AG08396 (cell line): Measurements from ENCODE around the gene HYLS1.

ENCODE experiments used
- DNase-seq: peaks from one replicate; pipeline ENCODE4 v3.0.0; 2012; ENCODE audit warnings: low spot score, mixed read lengths

HYLS1 gene

GRCh38 chr11:125934473-125934872 is 47.0 kb downstream of the HYLS1 start:
- no peak for DNase-seq

- DNase-seq, result no peak
These were observed 47.6 kb downstream of the HYLS1 start for GRCh38 chr11:125935056-125935455.

DNA sequence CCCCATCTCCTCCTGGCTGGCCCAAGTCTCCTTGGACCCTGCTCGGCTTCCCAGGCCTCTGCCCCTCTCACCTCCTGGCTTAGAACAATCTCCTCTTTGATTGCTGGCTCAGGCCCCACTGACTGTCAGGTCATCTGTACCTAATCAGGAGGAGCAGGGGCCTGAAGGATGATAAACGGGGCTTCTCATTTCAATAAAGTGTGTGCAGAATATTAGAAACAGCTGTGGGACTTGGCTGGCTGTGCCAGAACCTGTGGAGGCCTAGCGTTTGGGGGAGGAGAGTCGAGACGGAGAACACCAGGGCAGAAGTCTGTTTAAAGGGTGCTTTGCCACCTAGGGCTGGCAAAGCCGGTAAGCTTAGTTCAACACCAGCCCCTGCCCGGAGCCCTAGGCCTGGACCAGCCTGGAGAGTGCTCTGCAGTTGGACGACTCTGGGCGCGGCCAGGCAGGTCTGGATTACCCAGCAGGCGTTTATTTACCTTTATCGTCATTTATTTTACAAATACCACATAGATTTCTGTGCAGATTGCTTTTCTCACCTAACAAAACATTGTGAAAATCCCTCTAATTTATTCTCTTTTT is 48.2 kb downstream of the HYLS1 start:
- no peak for DNase-seq

DNA sequence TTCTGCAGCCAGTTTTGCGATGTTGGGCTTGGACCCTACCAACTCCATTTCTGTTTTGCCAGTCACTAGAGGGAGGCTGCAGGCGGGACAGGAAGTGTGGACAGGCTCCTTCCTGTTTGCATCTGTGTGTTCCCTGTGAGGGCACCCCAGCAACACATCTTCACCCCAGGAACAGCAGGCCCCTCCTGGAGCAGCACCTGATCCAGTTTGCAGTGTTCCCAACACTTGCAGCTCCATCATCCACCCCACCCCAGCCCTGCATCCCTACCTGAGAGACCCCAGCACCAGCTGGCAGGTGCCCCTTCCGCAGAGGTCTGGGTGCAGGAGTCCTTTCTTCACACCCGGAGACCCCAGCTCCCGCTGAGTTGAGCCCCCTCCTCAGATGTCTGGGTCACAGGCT is 51.0 kb downstream of the HYLS1 start:
- DNase-seq, result no peak

- no peak for DNase-seq
These were observed 51.6 kb downstream of the HYLS1 start for GRCh38 chr11:125939081-125939521.

DNA sequence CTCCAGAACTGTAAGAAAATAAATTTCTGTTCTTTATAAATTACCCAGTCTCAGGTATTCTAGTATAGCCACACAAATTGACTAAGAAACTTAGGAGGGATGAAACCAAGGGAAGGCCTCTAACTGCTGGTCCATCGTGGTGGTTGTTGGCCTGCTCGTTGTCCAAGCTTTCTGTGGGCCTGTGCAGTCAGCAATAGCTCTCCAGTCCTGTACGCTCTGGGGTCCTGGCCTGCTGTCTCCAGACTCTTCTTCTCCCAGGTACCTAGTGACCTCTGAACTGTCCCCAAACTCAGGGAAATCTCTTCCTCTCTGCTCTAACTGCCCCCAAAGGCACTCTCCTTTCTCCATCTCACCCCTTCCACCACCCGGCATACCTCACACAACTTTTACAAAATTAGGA is 52.7 kb downstream of the HYLS1 start:
- DNase-seq, result no peak

DNA sequence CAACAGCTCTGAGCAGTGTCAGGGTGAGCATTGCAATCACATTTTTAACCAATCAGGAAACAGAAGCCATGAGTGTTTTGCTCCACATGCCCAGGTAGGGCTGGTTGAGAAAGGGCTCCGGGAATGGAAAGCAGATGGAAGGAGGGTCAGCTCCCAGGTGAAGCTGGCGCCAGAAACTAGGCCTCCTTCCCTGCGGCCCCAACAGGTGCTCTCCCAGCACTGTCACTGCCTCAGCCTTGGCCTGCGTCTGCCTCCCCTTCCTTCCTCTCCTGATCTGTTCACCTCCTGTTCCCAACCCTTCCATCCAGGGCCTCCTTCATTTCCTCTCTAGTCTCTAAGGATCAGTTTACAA is 53.8 kb downstream of the HYLS1 start:
- DNase-seq, result no peak

DNA sequence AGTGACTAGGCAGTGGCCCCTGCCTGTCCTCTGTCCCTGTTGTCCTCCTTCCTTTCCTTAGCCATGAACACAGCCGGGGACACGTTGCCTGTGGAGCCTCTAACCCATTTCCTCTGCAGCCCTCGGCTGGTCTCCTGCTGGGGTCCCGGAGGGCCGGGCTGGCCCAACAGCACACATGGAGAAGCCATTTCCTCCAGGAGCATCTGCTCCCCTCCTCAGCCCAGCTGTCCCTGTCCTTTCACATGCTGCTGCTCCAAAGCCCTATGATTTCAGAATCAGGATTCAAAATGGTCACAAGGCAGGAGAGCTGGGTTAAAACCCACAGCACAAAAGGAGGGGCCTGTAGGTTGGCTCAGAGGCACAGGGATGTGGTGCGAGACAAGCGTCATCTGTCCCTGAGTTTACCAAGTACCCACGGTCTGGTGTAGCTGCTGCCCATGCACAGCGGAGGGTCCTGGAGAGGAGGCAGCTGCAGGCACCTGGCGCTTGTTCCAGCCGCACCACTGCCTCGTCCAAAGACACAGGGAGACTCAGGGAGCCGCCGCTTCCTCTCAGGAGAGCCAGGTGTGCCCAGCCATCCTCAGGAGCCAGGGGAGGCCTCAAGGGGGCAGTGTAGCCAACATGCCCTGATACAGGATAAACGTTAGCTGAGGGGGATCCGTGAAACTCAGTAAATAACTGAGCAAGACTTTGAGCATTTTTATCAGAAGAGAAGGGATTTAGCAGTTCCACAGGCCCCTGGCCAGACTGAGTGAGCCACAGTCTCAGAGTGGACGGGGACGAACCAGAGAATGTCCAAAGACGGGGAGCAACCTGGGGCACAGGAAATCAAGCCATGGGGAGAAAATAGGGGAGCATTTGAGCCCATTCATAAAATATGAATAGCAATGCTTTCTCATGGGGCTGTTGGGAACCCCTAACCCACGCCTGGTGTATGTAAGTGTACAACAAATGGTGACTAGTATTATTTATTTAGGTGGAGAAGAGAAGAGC is 54.4 kb downstream of the HYLS1 start:
- DNase-seq, result peak; percentile 56

- DNase-seq, result no peak
These were observed 55.4 kb downstream of the HYLS1 start for GRCh38 chr11:125942771-125943428.

- DNase-seq, result no peak
These were observed 56.3 kb downstream of the HYLS1 start for GRCh38 chr11:125943661-125944349.

GRCh38 chr11:125944350-125945010 is 57.0 kb downstream of the HYLS1 start:
- DNase-seq, result no peak

GRCh38 chr11:125945011-125945796 is 57.7 kb downstream of the HYLS1 start:
- no peak for DNase-seq

DNA sequence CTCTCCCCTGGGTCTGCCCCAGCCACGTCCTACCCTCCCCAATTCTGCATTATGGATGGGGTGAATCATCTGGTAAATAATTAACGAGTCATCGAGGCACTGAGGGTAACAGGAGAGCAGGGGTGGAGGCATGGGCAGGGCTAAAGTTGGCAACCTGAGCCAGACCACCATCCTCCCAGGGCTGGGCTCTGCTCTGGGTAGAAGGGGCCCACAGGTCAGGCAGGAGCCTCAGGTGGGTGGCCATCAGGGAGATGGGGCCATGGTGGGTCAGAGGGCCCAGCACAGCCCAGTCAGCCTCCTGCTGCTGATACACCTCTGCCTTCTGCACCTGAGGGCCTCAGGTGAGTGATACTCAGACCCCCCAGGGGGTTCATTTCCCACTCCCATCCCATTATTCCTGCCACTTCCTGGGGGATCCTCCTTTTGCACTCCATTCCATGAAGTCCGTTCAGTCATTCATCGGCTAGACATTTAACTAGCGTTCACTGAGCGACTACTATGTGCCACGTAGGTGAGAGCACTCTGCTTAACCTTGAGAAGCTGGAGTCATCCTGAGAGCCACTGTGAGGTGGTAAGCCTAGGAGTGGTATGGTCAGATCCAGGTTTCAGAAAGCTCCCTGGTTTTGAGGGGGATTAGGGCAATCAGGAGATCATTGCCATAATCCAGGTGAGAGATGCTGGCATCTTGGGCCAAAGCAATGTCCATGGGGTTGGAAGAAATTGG is 58.5 kb downstream of the HYLS1 start, which contains the start of gene VSIG10L2:
Gene VSIG10L2 (plus strand): TSS at position 248 of the 724 bp plus-strand sequence. CDS start 12 bp downstream, at position 260.
- no peak for DNase-seq

GRCh38 chr11:125946712-125947418 is 59.4 kb downstream of the HYLS1 start:
- no peak for DNase-seq

- DNase-seq, result no peak
These were observed 60.2 kb downstream of the HYLS1 start for GRCh38 chr11:125947419-125948277.

DNA sequence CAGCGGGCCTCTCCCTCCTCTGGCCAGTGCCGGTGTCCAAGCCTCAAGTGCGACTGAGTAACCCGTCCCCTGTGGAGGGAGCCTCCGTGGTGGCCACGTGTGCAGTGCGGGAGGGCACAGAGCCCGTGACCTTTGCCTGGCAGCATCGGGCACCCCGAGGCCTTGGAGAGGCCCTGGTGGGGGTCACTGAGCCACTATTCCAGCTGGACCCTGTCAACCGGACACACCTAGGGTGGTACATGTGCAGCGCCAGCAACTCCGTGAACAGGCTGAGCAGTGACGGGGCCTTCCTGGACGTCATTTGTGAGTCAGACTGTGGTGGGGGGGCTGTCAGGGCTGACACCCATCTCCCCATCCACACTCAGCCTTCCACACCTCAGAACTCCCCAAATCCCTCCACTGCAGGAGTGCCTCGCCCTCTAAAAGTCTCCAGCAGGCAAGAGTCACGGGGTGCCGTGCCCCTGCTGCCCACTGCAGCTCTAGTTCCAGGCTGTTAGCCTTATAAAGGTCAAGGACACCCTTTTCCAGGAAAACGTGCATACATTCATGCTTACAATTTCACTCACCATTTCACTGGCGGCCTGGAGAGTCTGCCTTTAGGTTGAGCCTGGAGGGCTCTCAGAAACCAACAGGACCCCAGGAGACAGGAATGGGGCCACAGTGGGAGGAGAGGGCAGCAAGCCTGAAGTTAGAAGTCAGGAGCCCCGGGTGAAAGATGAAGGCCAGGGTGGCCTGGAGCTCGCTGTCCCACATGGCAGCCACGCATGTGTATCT is 61.0 kb downstream of the HYLS1 start:
- DNase-seq, result no peak

GRCh38 chr11:125949271-125950177 is 62.1 kb downstream of the HYLS1 start:
- no peak for DNase-seq
